Measurements from ENCODE around the gene CENPQ.

DNA sequence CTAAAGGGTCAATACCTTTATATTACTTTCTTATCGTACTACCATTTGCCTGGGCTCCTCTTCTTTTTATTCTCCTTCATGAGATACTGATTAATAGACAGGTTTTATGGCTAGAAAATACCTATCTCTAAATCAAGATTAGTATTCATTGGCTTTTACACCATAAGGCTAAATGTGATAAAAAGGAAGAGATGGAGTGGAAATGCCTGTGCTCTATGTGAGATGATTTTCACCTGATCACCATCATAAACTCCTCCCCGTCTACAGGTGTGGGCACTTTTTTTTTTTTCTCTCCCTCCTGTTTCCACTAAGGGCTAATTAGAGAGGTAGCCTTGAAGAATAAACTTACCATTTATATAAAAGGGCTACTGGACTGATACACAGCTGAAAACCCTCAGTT, 36.5 kb downstream of the CENPQ start, which contains the start of gene GLYATL3:
- TF ChIP-seq, protein P1, sequence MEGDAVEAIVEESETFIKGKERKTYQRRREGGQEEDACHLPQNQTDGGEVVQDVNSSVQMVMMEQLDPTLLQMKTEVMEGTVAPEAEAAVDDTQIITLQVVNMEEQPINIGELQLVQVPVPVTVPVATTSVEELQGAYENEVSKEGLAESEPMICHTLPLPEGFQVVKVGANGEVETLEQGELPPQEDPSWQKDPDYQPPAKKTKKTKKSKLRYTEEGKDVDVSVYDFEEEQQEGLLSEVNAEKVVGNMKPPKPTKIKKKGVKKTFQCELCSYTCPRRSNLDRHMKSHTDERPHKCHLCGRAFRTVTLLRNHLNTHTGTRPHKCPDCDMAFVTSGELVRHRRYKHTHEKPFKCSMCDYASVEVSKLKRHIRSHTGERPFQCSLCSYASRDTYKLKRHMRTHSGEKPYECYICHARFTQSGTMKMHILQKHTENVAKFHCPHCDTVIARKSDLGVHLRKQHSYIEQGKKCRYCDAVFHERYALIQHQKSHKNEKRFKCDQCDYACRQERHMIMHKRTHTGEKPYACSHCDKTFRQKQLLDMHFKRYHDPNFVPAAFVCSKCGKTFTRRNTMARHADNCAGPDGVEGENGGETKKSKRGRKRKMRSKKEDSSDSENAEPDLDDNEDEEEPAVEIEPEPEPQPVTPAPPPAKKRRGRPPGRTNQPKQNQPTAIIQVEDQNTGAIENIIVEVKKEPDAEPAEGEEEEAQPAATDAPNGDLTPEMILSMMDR (IDR thresholded peaks at IDR 0.05; ENCODE audit: control extremely low read depth in 1 of 3, insufficient read depth in 1 of 3, low read depth in 1 of 3, low read length in 3 of 3), result no peak
- no peak for TF ChIP-seq POLR2A (IDR thresholded peaks at IDR 0.05; ENCODE audit: control extremely low read depth in 1 of 2, low read depth in 2 of 2, low read length in 2 of 2)
- TF ChIP-seq YY1 (IDR thresholded peaks at IDR 0.05; ENCODE audit: low read depth, low read length), result no peak
- no peak for TF ChIP-seq CHD2 (IDR thresholded peaks at IDR 0.05; ENCODE audit: low read length)
- no peak for TF ChIP-seq EZH2 (IDR thresholded peaks at IDR 0.05; ENCODE audit: low read depth, low read length, severe bottlenecking)
- TF ChIP-seq EP300 (IDR thresholded peaks at IDR 0.05; ENCODE audit: borderline replicate concordance in 1 of 2, low read depth in 2 of 2, low read length in 2 of 2), result no peak
- no peak for TF ChIP-seq SIN3A (conservative IDR thresholded peaks at IDR 0.05 in 1 of 2, IDR thresholded peaks at IDR 0.05 in 1 of 2; ENCODE audit: low read depth in 1 of 2, low read length in 2 of 2)
- TF ChIP-seq POLR2AphosphoS5 (IDR thresholded peaks at IDR 0.05; ENCODE audit: low read depth, low read length), result no peak
- no peak for TF ChIP-seq JUND (IDR thresholded peaks at IDR 0.05; ENCODE audit: low read length)
- no peak for TF ChIP-seq SRF (IDR thresholded peaks at IDR 0.05; ENCODE audit: low read depth, low read length)
- TF ChIP-seq NANOG (IDR thresholded peaks at IDR 0.05; ENCODE audit: insufficient read depth, low read depth, low read length, poor library complexity, severe bottlenecking), result no peak
- TF ChIP-seq BCL11A (IDR thresholded peaks at IDR 0.05; ENCODE audit: low read depth in 2 of 2, low read length in 2 of 2), result no peak
- TF ChIP-seq, protein P2, sequence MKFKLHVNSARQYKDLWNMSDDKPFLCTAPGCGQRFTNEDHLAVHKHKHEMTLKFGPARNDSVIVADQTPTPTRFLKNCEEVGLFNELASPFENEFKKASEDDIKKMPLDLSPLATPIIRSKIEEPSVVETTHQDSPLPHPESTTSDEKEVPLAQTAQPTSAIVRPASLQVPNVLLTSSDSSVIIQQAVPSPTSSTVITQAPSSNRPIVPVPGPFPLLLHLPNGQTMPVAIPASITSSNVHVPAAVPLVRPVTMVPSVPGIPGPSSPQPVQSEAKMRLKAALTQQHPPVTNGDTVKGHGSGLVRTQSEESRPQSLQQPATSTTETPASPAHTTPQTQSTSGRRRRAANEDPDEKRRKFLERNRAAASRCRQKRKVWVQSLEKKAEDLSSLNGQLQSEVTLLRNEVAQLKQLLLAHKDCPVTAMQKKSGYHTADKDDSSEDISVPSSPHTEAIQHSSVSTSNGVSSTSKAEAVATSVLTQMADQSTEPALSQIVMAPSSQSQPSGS (IDR thresholded peaks at IDR 0.05; ENCODE audit: low read length), result no peak
- no peak for TF ChIP-seq BRCA1 (IDR thresholded peaks at IDR 0.05; ENCODE audit: low read depth, low read length)

Measured in H1 (cell line).